CD4-positive, alpha-beta T cell treated with Interleukin-17A for 1 hour (primary cell): ENCODE data around the gene DNALI1.

Experiments used
- DNase-seq: peaks from one replicate; pipeline ENCODE4 v3.0.0-alpha.2; 2020

The DNALI1 gene

GRCh38 chr1:37605061-37605650 is 48.4 kb downstream of the DNALI1 start:
- no peak for DNase-seq

DNA sequence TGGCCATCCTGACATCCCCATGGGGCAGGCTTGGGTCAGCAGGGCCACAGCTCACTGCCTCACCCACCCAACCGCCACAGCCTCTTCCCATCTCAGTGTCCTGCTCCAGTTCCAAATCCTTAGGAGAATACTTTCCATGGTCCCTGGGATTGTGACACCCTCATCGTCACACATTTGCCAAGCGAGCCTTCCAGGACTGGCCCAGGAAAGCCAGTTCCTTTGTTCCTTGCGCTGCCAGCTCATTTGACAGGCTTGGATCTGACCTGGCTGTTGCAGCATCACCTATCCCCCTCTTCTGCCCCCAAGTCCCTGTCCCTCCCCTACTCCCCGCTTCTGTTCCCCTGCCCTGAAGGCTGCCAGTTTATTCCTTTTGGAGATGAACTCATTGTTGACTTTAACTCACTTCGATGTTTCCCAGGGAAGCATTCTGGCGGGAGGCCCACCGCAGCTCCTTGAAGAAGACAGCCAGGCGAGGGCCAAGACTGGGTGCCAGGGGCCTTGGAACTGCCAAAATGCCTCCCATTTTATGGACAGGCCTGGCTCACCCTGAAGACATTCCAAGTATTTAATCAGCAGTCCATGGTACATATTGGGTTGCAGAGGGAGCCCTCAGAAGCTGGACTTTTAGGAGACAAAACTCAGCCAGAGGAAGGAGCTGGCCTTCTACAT is 49.2 kb downstream of the DNALI1 start:
- DNase-seq: no peak

DNA sequence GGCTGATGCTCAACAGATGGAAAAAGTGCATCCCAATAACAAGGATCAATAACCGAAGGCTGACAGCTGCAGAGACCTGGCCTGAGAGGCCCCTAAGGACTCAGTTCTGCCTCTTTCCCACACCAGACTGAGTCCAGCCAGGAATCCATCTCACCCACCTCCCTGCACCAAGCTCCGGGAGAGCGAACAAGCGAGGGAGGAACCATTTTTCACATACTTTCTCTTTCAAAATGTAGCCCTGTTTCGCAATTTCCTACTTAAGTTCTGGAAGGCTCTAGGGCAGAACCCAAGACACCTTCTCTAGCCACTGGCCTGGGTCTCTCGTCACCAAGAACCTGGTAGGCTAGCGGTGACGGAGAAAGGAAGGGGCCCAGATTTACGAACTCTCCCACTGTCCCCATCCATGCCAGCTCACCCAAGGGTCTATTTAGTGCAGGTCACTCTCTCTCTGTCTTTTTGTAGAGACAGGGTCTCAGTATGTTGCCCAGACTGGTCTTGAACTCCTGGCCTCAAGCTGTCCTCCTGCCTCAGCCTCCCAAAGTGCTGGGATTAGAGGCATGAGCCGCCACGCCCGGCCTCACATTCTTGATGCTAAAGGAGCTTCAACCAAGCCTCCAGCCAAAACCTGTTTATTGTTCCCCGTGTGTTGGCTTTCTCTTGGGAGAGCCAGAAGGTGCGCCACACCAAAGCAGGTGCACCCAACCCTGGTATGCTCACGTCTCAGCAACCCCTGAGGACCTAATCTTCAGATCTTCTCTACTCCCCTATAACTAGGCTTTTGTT is 49.9 kb downstream of the DNALI1 start:
- no peak for DNase-seq

DNA sequence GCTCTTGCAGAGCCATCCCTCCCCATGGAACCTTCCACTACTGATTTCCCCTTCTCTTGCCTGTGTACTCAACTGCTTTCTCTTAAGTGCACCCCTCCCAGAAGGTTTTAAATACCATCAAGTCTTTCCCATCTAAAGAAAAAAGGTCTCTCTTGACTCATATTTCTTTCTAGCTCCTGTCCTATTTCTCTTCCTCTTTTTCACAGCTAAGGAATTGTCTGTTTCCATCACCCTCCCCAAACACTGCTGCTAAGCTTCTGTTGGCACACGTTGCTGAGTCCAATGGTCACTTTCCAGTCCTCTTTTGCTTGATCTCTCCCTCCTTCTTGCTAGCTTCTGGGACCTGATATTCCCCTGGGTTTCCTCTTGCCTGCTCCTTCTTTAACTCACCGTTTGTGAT is 52.3 kb downstream of the DNALI1 start:
- DNase-seq: no peak

GRCh38 chr1:37609994-37610393 is 53.3 kb downstream of the DNALI1 start:
- no peak for DNase-seq

- DNase-seq: no peak
Observed at GRCh38 chr1:37612186-37612585, 55.4 kb downstream of the DNALI1 start.

GRCh38 chr1:37614105-37614504 is 57.4 kb downstream of the DNALI1 start:
- no peak for DNase-seq

- no peak for DNase-seq
Observed at GRCh38 chr1:37616330-37616729, 59.6 kb downstream of the DNALI1 start.
